ENCODE data around the gene DNMBP.
"Not testable (repeated sequence)": the region's sequence is repeated elsewhere in the genome, so short reads cannot be mapped to it uniquely, and the experiment has no call there.

DNA sequence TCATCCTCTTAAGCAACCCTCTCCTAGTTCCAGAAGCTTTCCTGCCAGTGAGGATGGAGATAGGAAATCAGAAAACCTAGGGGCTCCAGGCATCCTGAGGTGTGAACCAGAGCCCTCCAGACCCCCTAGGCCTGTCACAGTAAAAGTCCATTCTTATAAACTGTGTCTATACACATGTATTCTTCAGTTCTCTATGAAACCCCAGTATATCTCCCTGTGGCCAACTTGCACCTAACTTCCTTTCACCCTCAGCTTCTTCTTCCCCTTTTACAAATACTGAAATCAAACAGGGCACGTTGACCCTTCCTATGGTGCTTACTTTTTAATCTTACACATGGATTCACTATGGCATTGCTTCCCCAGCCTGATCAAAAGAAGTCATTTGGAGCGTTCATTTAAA is 168.9 kb downstream of the DNMBP start:
- TF ChIP-seq, protein P1, sequence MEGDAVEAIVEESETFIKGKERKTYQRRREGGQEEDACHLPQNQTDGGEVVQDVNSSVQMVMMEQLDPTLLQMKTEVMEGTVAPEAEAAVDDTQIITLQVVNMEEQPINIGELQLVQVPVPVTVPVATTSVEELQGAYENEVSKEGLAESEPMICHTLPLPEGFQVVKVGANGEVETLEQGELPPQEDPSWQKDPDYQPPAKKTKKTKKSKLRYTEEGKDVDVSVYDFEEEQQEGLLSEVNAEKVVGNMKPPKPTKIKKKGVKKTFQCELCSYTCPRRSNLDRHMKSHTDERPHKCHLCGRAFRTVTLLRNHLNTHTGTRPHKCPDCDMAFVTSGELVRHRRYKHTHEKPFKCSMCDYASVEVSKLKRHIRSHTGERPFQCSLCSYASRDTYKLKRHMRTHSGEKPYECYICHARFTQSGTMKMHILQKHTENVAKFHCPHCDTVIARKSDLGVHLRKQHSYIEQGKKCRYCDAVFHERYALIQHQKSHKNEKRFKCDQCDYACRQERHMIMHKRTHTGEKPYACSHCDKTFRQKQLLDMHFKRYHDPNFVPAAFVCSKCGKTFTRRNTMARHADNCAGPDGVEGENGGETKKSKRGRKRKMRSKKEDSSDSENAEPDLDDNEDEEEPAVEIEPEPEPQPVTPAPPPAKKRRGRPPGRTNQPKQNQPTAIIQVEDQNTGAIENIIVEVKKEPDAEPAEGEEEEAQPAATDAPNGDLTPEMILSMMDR (conservative IDR thresholded peaks at IDR 0.05; ENCODE audit: low read depth in 2 of 2) = not testable (repeated sequence)
- not testable (repeated sequence) for TF ChIP-seq EZH2 (IDR thresholded peaks at IDR 0.05; ENCODE audit: low read depth, unreplicated experiment)

Measured in GM23338 (cell line).